Mesothelial cell of epicardium (in vitro differentiated cells): ENCODE measurements around the gene CTXN1. TPM values are rescaled to one million over a fixed set of nuclear protein-coding genes. Genes with fewer than 3 reads are reported as not detected.

ENCODE experiments used
- DNase-seq, 2 experiments: peaks; one replicate each; pipeline ENCODE4 v3.0.0; 2021; ENCODE audit warnings: low spot score in 2 of 2; ENCODE audit not compliant: unreplicated experiment in 2 of 2
- H3K27ac Mint-ChIP-seq: 2 replicates; pipeline ENCODE4 v1.8.0; 2021; ENCODE audit warnings: mixed read lengths
- H3K27me3 Mint-ChIP-seq: 2 replicates; pipeline ENCODE4 v1.8.0; 2021; ENCODE audit warnings: low read depth, mixed read lengths
- H3K36me3 Mint-ChIP-seq: 2 replicates; pipeline ENCODE4 v1.8.0; 2021; ENCODE audit warnings: mixed read lengths
- H3K4me1 Mint-ChIP-seq: 2 replicates; pipeline ENCODE4 v1.8.0; 2021; ENCODE audit warnings: mixed read lengths
- H3K4me3 Mint-ChIP-seq: 2 replicates; pipeline ENCODE4 v1.8.0; 2021; ENCODE audit warnings: mild to moderate bottlenecking, moderate library complexity, mixed read lengths
- H3K9me3 Mint-ChIP-seq: 2 replicates; pipeline ENCODE4 v1.8.0; 2021; ENCODE audit warnings: mixed read lengths
- total RNA-seq: library from RNA; stranded (reverse); gene quantifications from 3 replicates; pipeline ENCODE4 v1.2.1, GENCODE V29; 2021
- TF ChIP-seq, protein P1 (sequence below): fragments of 200-600 bp; sonication (generic); IDR thresholded peaks from one replicate; pipeline ENCODE4 v1.5.0; 2021; ENCODE audit warnings: antibody characterized with exemption; ENCODE audit not compliant: unreplicated experiment

Gene CTXN1
- total RNA-seq, 1 donor from 2014 or later: 53.6 TPM

DNA sequence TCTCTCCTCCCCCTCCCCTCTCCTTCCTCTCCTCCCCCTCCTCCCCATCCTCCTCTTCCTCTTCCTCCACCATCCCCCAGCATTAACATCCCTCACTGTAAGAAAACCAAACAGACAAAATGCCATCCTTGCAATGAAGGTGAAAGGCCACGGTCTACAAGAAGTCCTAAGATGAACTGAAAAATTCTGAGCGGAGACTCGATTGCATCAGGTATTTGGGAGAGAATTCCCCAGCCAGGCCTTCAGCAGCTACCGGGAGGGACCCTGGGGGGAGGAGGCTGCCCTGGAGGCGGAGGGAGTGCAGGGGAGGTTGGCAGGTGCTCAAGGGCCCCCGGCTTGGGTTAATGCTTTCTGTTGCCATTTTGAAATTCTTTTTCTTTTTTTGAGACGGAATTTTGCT, 27.6 kb upstream of the CTXN1 start:
- H3K9me3 Mint-ChIP-seq: no peaks in the 10 kb centered on the region
- H3K36me3 Mint-ChIP-seq: peaks cover 2% of the 10 kb centered on the region
- DNase-seq: no peak
- TF ChIP-seq, protein P1, sequence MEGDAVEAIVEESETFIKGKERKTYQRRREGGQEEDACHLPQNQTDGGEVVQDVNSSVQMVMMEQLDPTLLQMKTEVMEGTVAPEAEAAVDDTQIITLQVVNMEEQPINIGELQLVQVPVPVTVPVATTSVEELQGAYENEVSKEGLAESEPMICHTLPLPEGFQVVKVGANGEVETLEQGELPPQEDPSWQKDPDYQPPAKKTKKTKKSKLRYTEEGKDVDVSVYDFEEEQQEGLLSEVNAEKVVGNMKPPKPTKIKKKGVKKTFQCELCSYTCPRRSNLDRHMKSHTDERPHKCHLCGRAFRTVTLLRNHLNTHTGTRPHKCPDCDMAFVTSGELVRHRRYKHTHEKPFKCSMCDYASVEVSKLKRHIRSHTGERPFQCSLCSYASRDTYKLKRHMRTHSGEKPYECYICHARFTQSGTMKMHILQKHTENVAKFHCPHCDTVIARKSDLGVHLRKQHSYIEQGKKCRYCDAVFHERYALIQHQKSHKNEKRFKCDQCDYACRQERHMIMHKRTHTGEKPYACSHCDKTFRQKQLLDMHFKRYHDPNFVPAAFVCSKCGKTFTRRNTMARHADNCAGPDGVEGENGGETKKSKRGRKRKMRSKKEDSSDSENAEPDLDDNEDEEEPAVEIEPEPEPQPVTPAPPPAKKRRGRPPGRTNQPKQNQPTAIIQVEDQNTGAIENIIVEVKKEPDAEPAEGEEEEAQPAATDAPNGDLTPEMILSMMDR: no peak
- H3K27me3 Mint-ChIP-seq: no peaks in the 10 kb centered on the region
- no peak overlapping the region for H3K27ac Mint-ChIP-seq
- no peak overlapping the region for H3K4me3 Mint-ChIP-seq
- peaks cover 2% of the 10 kb centered on the region for H3K4me1 Mint-ChIP-seq

DNA sequence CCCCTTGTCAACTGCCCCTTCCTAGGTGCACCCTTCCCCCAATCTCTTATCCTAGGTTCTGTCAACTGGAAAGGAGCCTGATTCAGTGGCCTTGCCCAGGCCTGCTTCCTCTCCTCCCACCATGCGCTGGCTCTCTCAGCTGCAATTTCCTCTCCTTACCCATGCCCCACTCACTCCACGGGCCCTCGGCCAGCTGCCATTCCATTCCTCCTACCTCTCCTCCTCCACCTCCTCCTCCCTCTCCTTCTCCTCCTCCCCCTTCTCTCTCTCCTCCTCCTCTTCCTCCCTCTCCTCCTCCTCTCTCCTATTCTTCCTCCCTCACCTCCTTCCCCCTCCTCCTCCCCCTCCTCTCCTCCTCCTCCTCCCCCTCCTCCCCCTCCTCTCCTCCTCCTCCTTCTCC, 27.1 kb upstream of the CTXN1 start:
- TF ChIP-seq, protein P1: no peak
- Mint-ChIP-seq H3K9me3 (no peaks in the 10 kb centered on the region), H3K27me3 (no peaks in the 10 kb centered on the region), H3K27ac (peak overlapping the region; percentile 34), H3K36me3 (no peaks in the 10 kb centered on the region), H3K4me3 (no peak overlapping the region), H3K4me1 (peaks cover 2% of the 10 kb centered on the region)
- no peak for DNase-seq

DNA sequence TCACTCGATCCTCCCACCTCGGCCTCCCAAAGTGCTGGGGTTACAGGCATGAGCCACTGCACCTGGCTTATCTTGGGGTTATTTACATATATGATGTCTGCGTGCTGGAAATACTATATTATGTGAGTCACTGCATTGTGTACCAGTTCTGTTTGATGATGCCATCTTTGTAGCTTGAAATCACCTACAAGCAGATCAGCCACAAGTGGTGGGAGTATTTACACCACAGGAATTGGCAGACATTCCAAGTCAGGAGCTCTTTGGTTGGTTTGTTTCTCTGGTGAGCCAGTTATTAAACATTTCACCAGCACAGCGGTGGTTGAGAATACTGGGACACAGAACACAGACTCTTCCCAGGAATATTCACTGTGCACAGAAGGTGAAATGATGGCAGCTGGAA, 22.0 kb upstream of the CTXN1 start:
- no peak overlapping the region for H3K4me3 Mint-ChIP-seq
- H3K27me3 Mint-ChIP-seq: no peaks in the 10 kb centered on the region
- H3K4me1 Mint-ChIP-seq: peaks cover 6% of the 10 kb centered on the region
- TF ChIP-seq, protein P1: no peak
- DNase-seq: no peak
- no peaks in the 10 kb centered on the region for H3K9me3 Mint-ChIP-seq
- no peak overlapping the region for H3K27ac Mint-ChIP-seq
- peaks cover 1% of the 10 kb centered on the region for H3K36me3 Mint-ChIP-seq

DNA sequence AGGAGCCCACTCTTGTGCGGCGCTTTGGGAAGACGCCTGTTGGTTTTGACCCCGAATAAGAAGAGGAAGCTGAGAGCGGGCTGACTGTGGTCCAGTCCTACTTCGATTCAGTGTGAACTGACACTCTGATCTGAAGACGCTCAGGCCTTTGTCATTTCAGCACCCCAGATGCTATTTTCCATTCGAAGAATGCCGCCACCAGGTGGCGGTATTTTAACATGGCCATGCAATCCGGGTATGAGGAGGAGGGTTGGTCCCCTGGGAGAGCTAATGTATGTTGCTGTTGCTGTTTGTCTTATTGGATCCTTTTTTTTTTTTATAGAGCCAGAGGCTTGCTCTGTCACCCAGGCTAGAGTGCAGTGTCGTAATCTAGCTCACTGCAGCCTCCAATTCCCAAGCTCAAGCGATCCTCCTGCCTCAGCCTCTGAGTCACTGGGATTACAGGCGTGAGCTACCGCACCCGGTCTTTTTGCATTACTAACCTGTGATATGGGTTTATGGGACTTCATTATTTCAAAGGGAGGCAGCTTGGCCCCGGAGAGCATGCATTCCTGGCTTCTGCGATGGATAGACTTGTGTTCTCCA, 18.3 kb upstream of the CTXN1 start:
- Mint-ChIP-seq H3K36me3 (peaks cover 10% of the 10 kb centered on the region), H3K4me3 (peak overlapping the region; percentile 90), H3K4me1 (peaks cover 8% of the 10 kb centered on the region), H3K27me3 (no peaks in the 10 kb centered on the region), H3K27ac (peak overlapping the region; percentile 98), H3K9me3 (no peaks in the 10 kb centered on the region)
- DNase-seq: peak in 1 of 2 experiments; percentile 88
- TF ChIP-seq, protein P1: peak; percentile 96

DNA sequence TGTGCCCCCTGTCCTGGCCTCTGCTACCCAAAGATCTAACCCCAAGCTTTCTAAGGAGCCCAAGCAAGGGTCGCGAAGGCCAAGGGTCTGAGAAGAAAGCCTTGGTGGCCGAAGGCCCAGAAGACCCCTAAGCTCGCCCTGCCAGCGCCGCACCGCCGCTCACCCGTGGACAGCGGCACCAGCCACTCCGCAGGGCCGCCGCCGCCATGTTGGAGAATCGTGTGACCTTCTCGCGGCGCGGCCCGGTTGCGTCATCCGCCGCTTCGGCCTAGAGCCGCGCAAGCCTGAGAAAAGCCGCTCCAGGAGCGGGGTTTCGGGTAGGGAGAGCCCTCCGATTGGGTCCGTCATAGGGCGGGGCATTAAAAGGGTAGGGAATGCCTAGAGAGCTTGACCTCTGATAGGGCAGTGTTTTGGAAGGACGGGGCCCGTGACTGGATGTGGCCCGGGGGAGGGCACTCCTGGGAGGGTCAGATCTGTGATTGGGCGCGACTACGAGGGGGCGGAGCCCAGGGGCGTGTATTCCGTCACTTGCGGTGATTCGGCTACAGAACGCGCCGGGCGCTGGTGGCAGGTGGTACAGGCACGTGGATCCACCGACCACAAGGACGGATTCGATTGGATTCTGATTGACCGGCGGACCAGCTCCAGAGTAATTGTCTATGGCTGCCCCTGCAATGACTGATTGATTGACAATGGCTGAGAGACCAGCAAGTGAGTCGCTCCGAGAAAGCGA, 17.7 kb upstream of the CTXN1 start, which contains the start of gene TIMM44:
Gene TIMM44, minus strand, starts transcription at position 223 of the 733 bp plus-strand sequence. Its CDS starts 15 bp downstream, at position 208.
- H3K27me3 Mint-ChIP-seq: no peaks in the 10 kb centered on the region
- DNase-seq: peak; percentile 91 to 97
- H3K36me3 Mint-ChIP-seq: peaks cover 14% of the 10 kb centered on the region
- TF ChIP-seq, protein P1: no peak
- H3K4me3 Mint-ChIP-seq: peak within 1 kb of the TSS; percentile 90
- H3K9me3 Mint-ChIP-seq: no peaks in the 10 kb centered on the region
- peak within 1 kb of the TSS; percentile 98 for H3K27ac Mint-ChIP-seq
- peaks cover 8% of the 10 kb centered on the region for H3K4me1 Mint-ChIP-seq
